Mononuclear cell (primary cell): ENCODE data around the gene TMEM222. TPM values are rescaled to one million over a fixed set of nuclear protein-coding genes. Genes with fewer than 3 reads are reported as not detected.
"Not testable (repeated sequence)": the region's sequence is repeated elsewhere in the genome, so short reads cannot be mapped to it uniquely, and the experiment has no call there.

Experiments used
- H3K27me3 ChIP-seq: 2 replicates; pipeline ENCODE4 v1.6.0; 2011; ENCODE audit warnings: low read length, control low read depth; ENCODE audit not compliant: insufficient read depth
- H3K4me1 ChIP-seq: 2 replicates; pipeline ENCODE4 v1.5.1; 2011; ENCODE audit warnings: mild to moderate bottlenecking, low read length, control low read depth; ENCODE audit not compliant: insufficient read depth
- H3K4me3 ChIP-seq: 2 replicates; pipeline ENCODE4 v1.5.1; 2011; ENCODE audit warnings: mild to moderate bottlenecking, low read length, moderate library complexity
- H3K9me3 ChIP-seq: 2 replicates; pipeline ENCODE4 v1.5.1; 2011; ENCODE audit warnings: low read depth, mild to moderate bottlenecking, control low read depth, low read length
- total RNA-seq: library from RNA; depleted of rRNA; stranded (reverse); fragments of >200 nt; gene quantifications from one replicate; pipeline ENCODE4 v1.2.3, GENCODE V29; 2012

TMEM222 gene
- total RNA-seq, 1 donor: 17.0 TPM

DNA sequence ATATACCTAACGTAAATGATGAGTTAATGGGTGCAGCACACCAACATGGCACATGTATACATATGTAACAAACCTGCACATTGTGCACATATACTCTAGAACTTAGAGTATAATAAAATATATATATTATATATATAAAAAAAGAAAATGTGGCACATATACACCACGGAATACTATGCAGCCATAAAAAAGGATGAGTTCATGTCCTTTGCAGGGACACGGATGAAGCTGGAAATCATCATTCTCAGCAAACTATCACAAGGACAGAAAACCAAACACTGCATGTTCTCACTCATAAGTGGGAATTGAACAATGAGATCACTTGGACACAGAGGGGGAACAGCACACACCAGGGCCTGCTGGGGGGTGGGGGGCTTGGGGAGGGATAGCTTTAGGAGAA is 62.8 kb downstream of the TMEM222 start:
- not testable (repeated sequence) for H3K4me3 ChIP-seq, H3K9me3 ChIP-seq, H3K4me1 ChIP-seq, H3K27me3 ChIP-seq

Other genes with a start within 250 kb of the TMEM222 start
- gene SLC9A1, start 167.0 kb upstream of the TMEM222 start, total RNA-seq: 6.4 TPM
- gene WDTC1, start 87.5 kb upstream of the TMEM222 start, total RNA-seq: 14.1 TPM
- 44.3 TPM for gene SYTL1, start 19.9 kb downstream of the TMEM222 start, total RNA-seq
- gene MAP3K6, start 44.8 kb downstream of the TMEM222 start, total RNA-seq: 2.0 TPM
- not detected for gene FCN3, start 52.7 kb downstream of the TMEM222 start, total RNA-seq
- not detected for gene CD164L2, start 61.2 kb downstream of the TMEM222 start, total RNA-seq
- 0.10 TPM for gene GPR3, start 70.5 kb downstream of the TMEM222 start, total RNA-seq
- gene WASF2, start 168.0 kb downstream of the TMEM222 start, total RNA-seq: 29.4 TPM